Measurements from ENCODE around the gene DGCR6L. TPM values are rescaled to one million over a fixed set of nuclear protein-coding genes. Genes with fewer than 3 reads are reported as not detected.

Gene DGCR6L
- total RNA-seq, 4 donors from 2014 or later = 27.7 to 52.3 (median 36.9) TPM

DNA sequence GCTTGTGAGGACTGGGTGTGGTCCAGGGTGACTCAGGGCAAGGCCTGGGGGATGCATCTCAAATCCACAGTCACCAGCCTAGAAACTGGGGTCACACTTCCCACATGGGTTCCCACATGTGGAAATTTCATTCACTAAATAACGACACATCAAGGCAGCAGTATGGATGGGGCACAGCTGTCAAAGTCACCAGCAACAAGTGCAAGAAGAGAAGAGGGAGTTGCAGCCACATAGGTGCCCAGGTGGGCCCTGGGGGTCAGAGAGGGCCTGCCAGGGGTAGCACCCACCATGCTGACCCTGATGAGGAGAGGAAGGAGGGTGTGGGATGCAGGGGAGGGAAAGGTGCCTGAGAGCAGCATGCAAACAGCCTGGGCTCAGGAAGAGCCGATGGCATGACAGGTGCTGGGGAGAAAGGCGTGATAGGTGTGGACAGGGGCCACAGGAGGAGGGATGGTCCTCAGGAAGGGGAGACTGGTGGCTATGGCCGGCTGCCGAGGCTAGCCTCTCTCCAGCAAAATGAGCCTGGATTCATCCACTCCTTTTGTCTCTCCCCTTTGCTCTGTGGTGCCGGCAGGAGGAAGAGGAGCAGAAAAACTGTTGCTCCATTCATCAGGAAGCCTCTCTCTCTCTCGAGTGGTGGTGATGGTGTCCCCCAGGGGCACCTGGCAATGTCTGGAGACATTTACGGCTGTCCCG lies 22.3 kb downstream of the DGCR6L start:
- peaks cover 0 to 15% (median 14%) of the 10 kb centered on the region in 4 donors for H3K4me1 ChIP-seq
- H3K27ac ChIP-seq = no peak overlapping the region
- peaks cover 31% of the 10 kb centered on the region for H3K27me3 ChIP-seq
- TF ChIP-seq, protein P1, sequence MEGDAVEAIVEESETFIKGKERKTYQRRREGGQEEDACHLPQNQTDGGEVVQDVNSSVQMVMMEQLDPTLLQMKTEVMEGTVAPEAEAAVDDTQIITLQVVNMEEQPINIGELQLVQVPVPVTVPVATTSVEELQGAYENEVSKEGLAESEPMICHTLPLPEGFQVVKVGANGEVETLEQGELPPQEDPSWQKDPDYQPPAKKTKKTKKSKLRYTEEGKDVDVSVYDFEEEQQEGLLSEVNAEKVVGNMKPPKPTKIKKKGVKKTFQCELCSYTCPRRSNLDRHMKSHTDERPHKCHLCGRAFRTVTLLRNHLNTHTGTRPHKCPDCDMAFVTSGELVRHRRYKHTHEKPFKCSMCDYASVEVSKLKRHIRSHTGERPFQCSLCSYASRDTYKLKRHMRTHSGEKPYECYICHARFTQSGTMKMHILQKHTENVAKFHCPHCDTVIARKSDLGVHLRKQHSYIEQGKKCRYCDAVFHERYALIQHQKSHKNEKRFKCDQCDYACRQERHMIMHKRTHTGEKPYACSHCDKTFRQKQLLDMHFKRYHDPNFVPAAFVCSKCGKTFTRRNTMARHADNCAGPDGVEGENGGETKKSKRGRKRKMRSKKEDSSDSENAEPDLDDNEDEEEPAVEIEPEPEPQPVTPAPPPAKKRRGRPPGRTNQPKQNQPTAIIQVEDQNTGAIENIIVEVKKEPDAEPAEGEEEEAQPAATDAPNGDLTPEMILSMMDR (IDR thresholded peaks at IDR 0.05) = no peak
- no peak for TF ChIP-seq POLR2A (IDR thresholded peaks at IDR 0.05)
- no peak for TF ChIP-seq POLR2AphosphoS5 (IDR thresholded peaks at IDR 0.05)
- no peak for TF ChIP-seq EP300 (IDR thresholded peaks at IDR 0.05; ENCODE audit: low read depth)
- in situ Hi-C loops (cut with MboI; ENCODE audit: low pct_ligation_motif_present in 1 of 4, low pct_unique_long_range_greater_than_20kb in 1 of 4, low sequenced_read_pairs in 3 of 4) = loop anchor here in 2 of 4 donors (10.0 kb wide), 1 partner anchor 143 kb away; the partner anchor contains the start of gene CCDC188 (in 2 of the 2)
- 51% methylated on average over 9 of the region's 9 CpGs; no CpG with 5 or more reads in 1 of the 2 donors for WGBS, 2 donors (ENCODE audit: low coverage in 1 of 2)
- H3K9me3 ChIP-seq = no peaks in the 10 kb centered on the region
- H3K36me3 ChIP-seq = no peaks in the 10 kb centered on the region
- DNase-seq = no peak
- no peak overlapping the region for H3K4me3 ChIP-seq
- intact Hi-C loops (cut with DNase I; ENCODE audit: low total_unique reads) = no loop called here

DNA sequence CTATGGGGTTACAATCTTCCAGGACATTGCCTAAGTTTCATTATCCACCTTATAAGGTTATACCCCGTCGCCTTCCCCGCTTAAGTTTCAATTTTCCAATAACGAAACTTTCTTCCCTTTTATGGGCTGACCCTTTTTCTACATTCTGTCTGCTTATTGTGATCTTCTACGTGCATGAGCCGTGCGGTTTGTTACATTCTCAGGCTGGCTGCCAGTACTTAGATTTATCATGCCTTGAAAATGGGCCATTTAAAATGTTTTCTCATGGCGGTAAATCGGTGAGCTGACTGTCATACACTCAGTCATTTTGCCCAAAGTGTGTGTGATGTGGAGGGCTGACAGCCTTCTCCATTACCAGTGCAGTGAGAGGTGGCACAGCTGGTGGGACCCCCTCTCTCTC lies 23.3 kb downstream of the DGCR6L start:
- Histone ChIP-seq H3K9me3 (no peaks in the 10 kb centered on the region), H3K4me3 (no peak overlapping the region), H3K27ac (no peak overlapping the region), H3K36me3 (no peaks in the 10 kb centered on the region), H3K27me3 (peaks cover 23% of the 10 kb centered on the region), H3K4me1 (peaks cover 0 to 15% (median 14%) of the 10 kb centered on the region in 4 donors)
- 76 to 93% methylated on average over 7 to 9 of the region's 9 CpGs for WGBS, 2 donors (ENCODE audit: low coverage in 1 of 2)
- no peak for TF ChIP-seq POLR2AphosphoS5 (IDR thresholded peaks at IDR 0.05)
- TF ChIP-seq, protein P1 (IDR thresholded peaks at IDR 0.05) = no peak
- TF ChIP-seq EP300 (IDR thresholded peaks at IDR 0.05; ENCODE audit: low read depth) = no peak
- TF ChIP-seq POLR2A (IDR thresholded peaks at IDR 0.05) = no peak
- DNase-seq = no peak
- in situ Hi-C loops (cut with MboI; ENCODE audit: low pct_ligation_motif_present in 1 of 4, low pct_unique_long_range_greater_than_20kb in 1 of 4, low sequenced_read_pairs in 3 of 4) (loop anchor here in 2 of 4 donors (10.0 kb wide), 1 partner anchor 142 kb away; the partner anchor contains the start of gene CCDC188 (in 2 of the 2)), intact Hi-C loops (cut with DNase I; ENCODE audit: low total_unique reads) (no loop called here)

DNA sequence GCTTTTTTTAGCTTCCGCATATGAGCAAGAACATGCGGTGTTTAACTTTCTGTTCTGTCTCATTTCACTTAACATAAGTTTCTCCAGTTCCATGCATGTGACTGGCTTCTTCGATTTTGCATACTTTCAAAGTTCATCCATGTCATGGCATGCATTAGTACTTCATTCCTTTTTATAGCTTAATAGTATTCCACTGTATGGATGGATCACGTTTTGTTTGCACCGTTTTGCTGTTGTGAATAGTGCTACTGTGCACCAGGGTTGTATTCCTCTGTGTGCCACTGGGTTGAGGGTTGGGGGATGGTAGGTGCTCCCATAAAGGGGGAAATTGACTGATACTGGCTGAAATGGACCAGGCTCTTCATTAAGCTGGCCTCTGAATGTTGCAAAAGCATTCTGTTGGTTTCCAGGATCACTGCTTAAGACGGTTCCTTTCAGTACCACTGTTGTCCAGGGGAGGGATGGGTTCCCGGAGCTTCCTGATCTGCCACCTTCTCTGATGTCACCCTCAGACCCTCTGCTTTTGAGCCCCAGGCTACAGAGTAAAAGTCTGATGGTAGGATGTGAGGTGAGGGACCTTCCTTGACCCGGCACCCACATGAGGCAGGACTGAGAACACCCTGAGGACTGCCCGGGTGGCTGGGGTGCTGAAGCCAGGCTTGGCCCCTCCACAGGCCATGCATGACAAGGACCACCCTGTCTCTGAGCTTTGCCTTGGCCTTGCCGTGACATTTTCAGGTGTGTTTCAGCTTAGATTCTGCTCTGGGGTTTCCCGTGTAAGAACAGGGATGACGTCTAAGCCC lies 24.4 kb downstream of the DGCR6L start:
- Histone ChIP-seq H3K27me3 (peaks cover 12% of the 10 kb centered on the region), H3K4me1 (peaks cover 0 to 15% (median 14%) of the 10 kb centered on the region in 4 donors), H3K4me3 (no peak overlapping the region), H3K27ac (no peak overlapping the region), H3K36me3 (no peaks in the 10 kb centered on the region), H3K9me3 (no peaks in the 10 kb centered on the region)
- 75% methylated on average over 5 to 12 of the region's 12 CpGs for WGBS, 2 donors (ENCODE audit: low coverage in 1 of 2)
- no peak for DNase-seq
- in situ Hi-C loops (cut with MboI; ENCODE audit: low pct_ligation_motif_present in 1 of 4, low pct_unique_long_range_greater_than_20kb in 1 of 4, low sequenced_read_pairs in 3 of 4) = loop anchor here in 2 of 4 donors (10.0 kb wide), 1 partner anchor 141 kb away; the partner anchor contains the start of gene CCDC188 (in 2 of the 2)
- TF ChIP-seq, protein P1 (IDR thresholded peaks at IDR 0.05) = no peak
- intact Hi-C loops (cut with DNase I; ENCODE audit: low total_unique reads) = no loop called here

DNA sequence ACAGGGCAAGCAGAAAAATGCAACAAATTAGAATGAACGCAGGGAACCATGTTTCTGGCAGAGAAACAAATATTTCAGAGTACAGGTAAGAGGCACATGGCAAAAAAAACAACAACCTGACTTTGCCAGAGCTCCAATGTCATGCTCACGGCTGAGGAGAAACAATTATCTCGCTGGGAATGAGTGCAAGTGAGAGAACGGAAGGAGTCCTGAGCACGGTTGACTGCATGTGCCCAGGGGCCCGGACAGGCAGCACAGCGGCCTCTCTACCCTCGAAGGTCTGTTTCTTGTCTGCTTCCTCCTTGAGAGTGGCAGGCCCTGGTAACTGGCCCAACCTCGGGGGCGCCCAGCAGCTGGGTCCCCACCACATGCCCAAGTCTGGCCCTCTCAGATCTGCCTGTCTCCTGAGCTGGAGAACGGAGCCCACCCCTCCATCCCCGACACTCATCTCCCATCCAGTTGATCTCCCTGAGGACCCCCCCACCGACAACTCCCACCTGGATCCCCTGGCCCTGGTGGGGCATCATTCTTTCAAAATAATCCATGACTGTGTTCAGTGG lies 27.1 kb downstream of the DGCR6L start:
- 67 to 71% methylated on average over 3 to 13 of the region's 13 CpGs for WGBS, 2 donors (ENCODE audit: low coverage in 1 of 2)
- Histone ChIP-seq H3K27me3 (no peaks in the 10 kb centered on the region), H3K36me3 (no peaks in the 10 kb centered on the region), H3K27ac (no peak overlapping the region), H3K9me3 (no peaks in the 10 kb centered on the region), H3K4me1 (no peaks in the 10 kb centered on the region), H3K4me3 (no peak overlapping the region)
- intact Hi-C loops (cut with DNase I; ENCODE audit: low total_unique reads) (no loop called here), in situ Hi-C loops (cut with MboI; ENCODE audit: low pct_ligation_motif_present in 1 of 4, low pct_unique_long_range_greater_than_20kb in 1 of 4, low sequenced_read_pairs in 3 of 4) (loop anchor here in 3 of 4 donors (5.0 to 10.0 kb wide), 2 partner anchors 135 to 138 kb away; partner anchors contain the start of gene CCDC188 (in 2 of the 3))
- TF ChIP-seq, protein P1 (IDR thresholded peaks at IDR 0.05) = no peak
- TF ChIP-seq POLR2AphosphoS5 (IDR thresholded peaks at IDR 0.05) (no peak), EP300 (IDR thresholded peaks at IDR 0.05; ENCODE audit: low read depth) (no peak), POLR2A (IDR thresholded peaks at IDR 0.05) (no peak)
- DNase-seq = no peak

Data from transverse colon (tissue), 4 donors.